Keratinocyte (primary cell): ENCODE measurements around the gene TMEM258. TPM values are rescaled to one million over a fixed set of nuclear protein-coding genes. Genes with fewer than 3 reads are reported as not detected.
A peak's percentile ranks its signal among the peaks of the same experiment; 100 is the strongest.

Source experiments
- DNase-seq: peaks from one replicate; pipeline ENCODE4 v3.0.0-alpha.2; 2011; ENCODE audit warnings: low read depth, missing footprints, low spot score
- FAIRE-seq: peaks from 2 replicates; lab custom pipeline; 2011; peaks lifted over from hg19 to GRCh38; lab: Jason Lieb, UNC
- H2AFZ ChIP-seq: 2 replicates; pipeline ENCODE4 v1.6.0; 2012; ENCODE audit warnings: low read length, control low read depth, inconsistent platforms; ENCODE audit not compliant: control insufficient read depth
- H3K27ac ChIP-seq: 2 replicates; pipeline ENCODE4 v1.5.1; 2011; ENCODE audit warnings: low read length; ENCODE audit not compliant: control insufficient read depth, insufficient read depth
- H3K27me3 ChIP-seq: 3 replicates; pipeline ENCODE4 v1.6.0; 2011; ENCODE audit warnings: low read length; ENCODE audit not compliant: control insufficient read depth, insufficient read depth; ENCODE audit errors: extremely low read depth
- H3K36me3 ChIP-seq, 2 experiments: 2 replicates in 1 of 2; 3 replicates in 1 of 2; pipeline ENCODE4 v1.5.1; 2011; ENCODE audit warnings: low read length in 2 of 2, mild to moderate bottlenecking in 1 of 2; ENCODE audit not compliant: control insufficient read depth in 2 of 2, insufficient read depth in 2 of 2; ENCODE audit errors: extremely low read depth in 1 of 2
- H3K4me1 ChIP-seq: 3 replicates; pipeline ENCODE4 v1.5.1; 2011; ENCODE audit warnings: low read length; ENCODE audit not compliant: control insufficient read depth, insufficient read depth; ENCODE audit errors: extremely low read depth
- H3K4me2 ChIP-seq: 3 replicates; pipeline ENCODE4 v1.6.0; 2011; ENCODE audit warnings: low read depth, low read length; ENCODE audit not compliant: control insufficient read depth, insufficient read depth; ENCODE audit errors: extremely low read depth
- H3K4me3 ChIP-seq, 3 experiments: fragments of 200-600 bp in 1 of 3; sonication (generic) in 1 of 3; 2 replicates in 2 of 3; 3 replicates in 1 of 3; pipeline ENCODE4 v1.5.1; 2011 to 2016; ENCODE audit warnings: low read length in 3 of 3, mild to moderate bottlenecking in 3 of 3, control low read depth in 2 of 3, inconsistent platforms in 1 of 3, low read depth in 1 of 3, mixed read lengths in 1 of 3, mixed run types in 1 of 3, moderate library complexity in 1 of 3; ENCODE audit not compliant: control insufficient read depth in 2 of 3, insufficient read depth in 2 of 3; ENCODE audit errors: extremely low read depth in 1 of 3
- H3K79me2 ChIP-seq: 2 replicates; pipeline ENCODE4 v1.6.0; 2012; ENCODE audit warnings: low read length; ENCODE audit not compliant: control insufficient read depth, insufficient read depth
- H3K9ac ChIP-seq: 3 replicates; pipeline ENCODE4 v1.6.0; 2011; ENCODE audit warnings: low read length; ENCODE audit not compliant: control insufficient read depth, insufficient read depth; ENCODE audit errors: extremely low read depth
- H3K9me1 ChIP-seq: 3 replicates; pipeline ENCODE4 v1.6.0; 2011; ENCODE audit warnings: low read length; ENCODE audit not compliant: control insufficient read depth, insufficient read depth; ENCODE audit errors: extremely low read depth
- H3K9me3 ChIP-seq: 2 replicates; pipeline ENCODE4 v1.5.1; 2012; ENCODE audit warnings: low read depth, low read length; ENCODE audit not compliant: control insufficient read depth
- H4K20me1 ChIP-seq: 3 replicates; pipeline ENCODE4 v1.6.0; 2011; ENCODE audit warnings: low read length; ENCODE audit not compliant: control insufficient read depth, insufficient read depth; ENCODE audit errors: extremely low read depth
- EZH2 ChIP-seq: IDR thresholded peaks from one replicate; pipeline ENCODE4 v1.6.1; 2012; ENCODE audit warnings: inconsistent platforms, mild to moderate bottlenecking, low read length, moderate library complexity
- dilution Hi-C: fragments of 300-500 bp; cut with MboI; formaldehyde crosslinking; loops from one replicate; pipeline ENCODE4 v1.7.0; 2020; ENCODE audit warnings: low sequenced_read_pairs; ENCODE audit not compliant: extremely low pct_ligation_motif_present
- polyA plus RNA-seq, 5 experiments: library from polyadenylated mRNA; depleted of rRNA in 3 of 5; stranded (reverse) in 3 of 5; stranded (forward) in 1 of 5; unstranded in 1 of 5; fragments of >200 nt; gene quantifications; 1 replicate in 1 of 5; 2 replicates in 3 of 5; 3 replicates in 1 of 5; pipeline versions ENCODE4 v1.2.1 to v1.2.3, GENCODE V29; 2011 to 2012; ENCODE audit warnings: missing spikeins in 2 of 5, low read depth in 1 of 5, low replicate concordance in 1 of 5
- TF ChIP-seq, protein P1 (sequence below), 3 experiments: IDR thresholded peaks in 1 of 3; conservative IDR thresholded peaks in 1 of 3; optimal IDR thresholded peaks in 1 of 3; 2 replicates in 2 of 3; 3 replicates in 1 of 3; pipeline versions ENCODE3 to v1.5.1; 2011; ENCODE audit warnings: low read length in 3 of 3, mild to moderate bottlenecking in 3 of 3, moderate library complexity in 2 of 3, control low read depth in 1 of 3, inconsistent platforms in 1 of 3; ENCODE audit not compliant: insufficient read depth in 2 of 3; ENCODE audit errors: extremely low read depth in 1 of 3

Gene TMEM258
- polyA plus RNA-seq, 1 donor (not counting 4 experiments of a cell fraction or from before 2014, with no cell fraction given) = 249 TPM

DNA sequence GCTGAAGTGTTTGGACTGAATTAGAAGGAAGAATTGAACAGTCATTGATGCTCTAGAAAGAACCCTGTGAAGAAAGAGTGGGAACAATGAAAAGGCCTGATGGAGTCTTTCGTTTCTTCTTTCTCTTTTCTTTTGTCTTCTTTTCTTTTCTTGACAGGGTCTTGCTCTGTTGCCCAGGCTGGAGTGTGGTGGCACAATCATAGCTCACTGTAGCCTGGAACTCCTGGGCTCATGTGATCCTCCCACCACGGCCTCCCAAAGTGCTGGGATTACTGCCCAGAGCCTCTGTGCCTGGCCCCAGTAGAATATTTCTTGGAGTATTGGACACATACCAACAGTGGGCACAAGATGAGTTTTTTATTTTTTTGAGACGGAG is 1.4 kb upstream of the TMEM258 start:
- no peak for TF ChIP-seq EZH2
- TF ChIP-seq, protein P1, sequence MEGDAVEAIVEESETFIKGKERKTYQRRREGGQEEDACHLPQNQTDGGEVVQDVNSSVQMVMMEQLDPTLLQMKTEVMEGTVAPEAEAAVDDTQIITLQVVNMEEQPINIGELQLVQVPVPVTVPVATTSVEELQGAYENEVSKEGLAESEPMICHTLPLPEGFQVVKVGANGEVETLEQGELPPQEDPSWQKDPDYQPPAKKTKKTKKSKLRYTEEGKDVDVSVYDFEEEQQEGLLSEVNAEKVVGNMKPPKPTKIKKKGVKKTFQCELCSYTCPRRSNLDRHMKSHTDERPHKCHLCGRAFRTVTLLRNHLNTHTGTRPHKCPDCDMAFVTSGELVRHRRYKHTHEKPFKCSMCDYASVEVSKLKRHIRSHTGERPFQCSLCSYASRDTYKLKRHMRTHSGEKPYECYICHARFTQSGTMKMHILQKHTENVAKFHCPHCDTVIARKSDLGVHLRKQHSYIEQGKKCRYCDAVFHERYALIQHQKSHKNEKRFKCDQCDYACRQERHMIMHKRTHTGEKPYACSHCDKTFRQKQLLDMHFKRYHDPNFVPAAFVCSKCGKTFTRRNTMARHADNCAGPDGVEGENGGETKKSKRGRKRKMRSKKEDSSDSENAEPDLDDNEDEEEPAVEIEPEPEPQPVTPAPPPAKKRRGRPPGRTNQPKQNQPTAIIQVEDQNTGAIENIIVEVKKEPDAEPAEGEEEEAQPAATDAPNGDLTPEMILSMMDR (optimal IDR thresholded peaks at IDR 0.05 in 1 of 3, IDR thresholded peaks at IDR 0.05 in 1 of 3, conservative IDR thresholded peaks at IDR 0.05 in 1 of 3; ENCODE audit: extremely low read depth in 1 of 3, insufficient read depth in 2 of 3, low read length in 3 of 3) = no peak
- dilution Hi-C loops = no loop called here
- H3K27me3 ChIP-seq = no peaks in the 10 kb centered on the region
- no peaks in the 10 kb centered on the region for H3K9me1 ChIP-seq
- no peak overlapping the region for H2AFZ ChIP-seq
- H3K79me2 ChIP-seq = peaks cover 64% of the 10 kb centered on the region
- peaks cover 16 to 20% of the 10 kb centered on the region in 2 experiments for H3K36me3 ChIP-seq
- H3K9me3 ChIP-seq = no peaks in the 10 kb centered on the region
- peaks cover 6% of the 10 kb centered on the region for H4K20me1 ChIP-seq
- peak overlapping the region; percentile 80 for H3K4me2 ChIP-seq
- peak overlapping the region; percentile 100 for H3K9ac ChIP-seq
- peak overlapping the region; percentile 83 to 99 (median 95) for H3K4me3 ChIP-seq
- no peak for DNase-seq
- H3K4me1 ChIP-seq = peaks cover 11% of the 10 kb centered on the region
- peak overlapping the region; percentile 100 for H3K27ac ChIP-seq
- no peak for FAIRE-seq

- H3K9me3 ChIP-seq = no peaks in the 10 kb centered on the region
- H3K9me1 ChIP-seq = no peaks in the 10 kb centered on the region
- dilution Hi-C loops = no loop called here
- TF ChIP-seq EZH2 = no peak
- TF ChIP-seq, protein P1 (optimal IDR thresholded peaks at IDR 0.05 in 1 of 3, IDR thresholded peaks at IDR 0.05 in 1 of 3, conservative IDR thresholded peaks at IDR 0.05 in 1 of 3; ENCODE audit: extremely low read depth in 1 of 3, insufficient read depth in 2 of 3, low read length in 3 of 3) = no peak
- H3K4me1 ChIP-seq = peaks cover 11% of the 10 kb centered on the region
- peaks cover 18 to 26% of the 10 kb centered on the region in 2 experiments for H3K36me3 ChIP-seq
- peak overlapping the region; percentile 100 for H3K9ac ChIP-seq
- DNase-seq (no peak), FAIRE-seq (no peak)
- no peaks in the 10 kb centered on the region for H3K27me3 ChIP-seq
- H3K79me2 ChIP-seq = peaks cover 64% of the 10 kb centered on the region
- peak overlapping the region; percentile 100 for H2AFZ ChIP-seq
- peak overlapping the region; percentile 80 for H3K4me2 ChIP-seq
- peaks cover 6% of the 10 kb centered on the region for H4K20me1 ChIP-seq
- peak overlapping the region; percentile 100 for H3K27ac ChIP-seq
- H3K4me3 ChIP-seq = peak overlapping the region; percentile 83 to 99 (median 95)
These were observed 857 bp upstream of the TMEM258 start for GRCh38 chr11:61793083-61793828.
